ACC112 (cell line): Measurements from ENCODE around the gene THNSL1.
"Not testable (repeated sequence)": the region's sequence is repeated elsewhere in the genome, so short reads cannot be mapped to it uniquely, and the experiment has no call there.

Source experiments
- H2AFZ ChIP-seq: fragments of 200-600 bp; sonication (generic); one replicate; pipeline ENCODE4 v1.6.0; 2017; ENCODE audit warnings: antibody characterized with exemption, low read length; ENCODE audit not compliant: unreplicated experiment
- H3K27ac ChIP-seq: fragments of 200-600 bp; sonication (generic); 2 replicates; pipeline ENCODE4 v1.5.1; 2014; ENCODE audit warnings: low read depth, mild to moderate bottlenecking, antibody characterized with exemption, low read length, moderate library complexity
- H3K27me3 ChIP-seq: fragments of 200-600 bp; sonication (generic); 2 replicates; pipeline ENCODE4 v1.6.1; 2014; ENCODE audit warnings: mild to moderate bottlenecking, antibody characterized with exemption, low read length, moderate library complexity, mixed read lengths; ENCODE audit not compliant: insufficient read depth
- H3K36me3 ChIP-seq: fragments of 200-600 bp; sonication (generic); 2 replicates; pipeline ENCODE4 v1.6.1; 2016; ENCODE audit warnings: mild to moderate bottlenecking, antibody characterized with exemption, low read length, moderate library complexity, mixed read lengths; ENCODE audit not compliant: insufficient read depth
- H3K4me1 ChIP-seq: fragments of 200-600 bp; sonication (generic); one replicate; pipeline ENCODE4 v1.6.1; 2016; ENCODE audit warnings: low read length, mixed read lengths; ENCODE audit not compliant: insufficient read depth, unreplicated experiment, control insufficient read depth
- H3K4me3 ChIP-seq: fragments of 200-600 bp; sonication (generic); 2 replicates; pipeline ENCODE4 v1.5.1; 2014; ENCODE audit warnings: mild to moderate bottlenecking, low read depth, low read length
- H3K79me2 ChIP-seq: fragments of 200-600 bp; sonication (generic); one replicate; pipeline ENCODE4 v1.6.0; 2016; ENCODE audit warnings: low read length; ENCODE audit not compliant: control insufficient read depth, unreplicated experiment, insufficient read depth

Gene THNSL1

GRCh38 chr10:25016376-25017153, at the start of gene THNSL1:
Gene THNSL1, plus strand, starts transcription at chr10:25016612. Its CDS starts 6,612 bp downstream, at chr10:25023224.
- Histone ChIP-seq H3K27ac (peak within 1 kb of the TSS; percentile 88), H3K4me1 (peaks cover 12% of the 10 kb centered on the region), H3K27me3 (no peaks in the 10 kb centered on the region), H3K4me3 (peak within 1 kb of the TSS; percentile 82), H3K36me3 (no peaks in the 10 kb centered on the region), H2AFZ (peak within 1 kb of the TSS; percentile 100), H3K79me2 (peaks cover 3% of the 10 kb centered on the region)

- Histone ChIP-seq H3K27ac (no peak overlapping the region), H2AFZ (no peak overlapping the region), H3K4me3 (no peak overlapping the region)
Measured at GRCh38 chr10:24966962-24967481, 49.4 kb upstream of the THNSL1 start.

DNA sequence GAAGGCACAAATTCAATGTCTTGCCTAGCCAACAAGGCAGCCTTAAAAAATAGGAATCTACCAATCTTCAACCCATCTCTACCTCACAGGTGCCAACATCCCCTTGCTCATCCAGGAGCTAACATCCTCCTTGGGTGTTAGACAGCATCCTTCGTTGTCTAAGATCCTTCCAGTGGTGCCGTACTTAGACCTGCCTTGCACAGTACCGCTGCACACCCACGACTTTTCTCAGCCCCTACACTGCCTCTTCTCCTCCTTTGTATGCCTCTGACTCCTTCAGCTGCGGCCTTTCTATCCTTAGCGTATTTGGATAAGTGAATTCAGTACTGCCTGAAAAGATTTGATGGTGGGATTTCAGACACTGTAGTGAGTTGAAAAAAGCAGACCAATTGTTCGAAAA, 48.1 kb upstream of the THNSL1 start:
- H3K4me1 ChIP-seq: no peaks in the 10 kb centered on the region
- no peak overlapping the region for H3K4me3 ChIP-seq
- no peaks in the 10 kb centered on the region for H3K36me3 ChIP-seq
- no peaks in the 10 kb centered on the region for H3K27me3 ChIP-seq
- H2AFZ ChIP-seq: no peak overlapping the region
- H3K79me2 ChIP-seq: no peaks in the 10 kb centered on the region
- no peak overlapping the region for H3K27ac ChIP-seq

More at GRCh38 chr10:24966962-24967481, 49.4 kb upstream of the THNSL1 start:
- Histone ChIP-seq H3K79me2 (no peaks in the 10 kb centered on the region), H3K36me3 (no peaks in the 10 kb centered on the region), H3K4me1 (peaks cover 9% of the 10 kb centered on the region), H3K27me3 (no peaks in the 10 kb centered on the region)

DNA sequence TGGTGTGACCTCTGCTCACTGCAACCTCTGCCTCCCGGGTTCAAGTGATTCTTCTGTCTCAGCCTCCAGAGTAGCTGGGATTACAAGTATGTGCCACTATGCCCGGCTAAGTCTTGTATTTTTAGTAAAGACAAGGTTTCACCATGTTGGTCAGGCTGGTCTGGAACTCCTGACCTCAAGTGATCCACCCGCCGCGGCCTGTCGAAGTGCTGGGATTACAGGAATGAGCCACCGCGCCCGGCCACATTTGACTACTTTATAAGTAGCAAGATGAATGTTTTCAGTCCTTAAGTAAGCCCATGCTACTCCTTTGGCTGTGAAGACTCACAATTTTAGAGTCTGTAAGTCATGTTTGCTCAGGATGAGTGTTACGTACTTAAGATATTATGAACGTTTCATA, 47.5 kb upstream of the THNSL1 start:
- H3K36me3 ChIP-seq, H3K79me2 ChIP-seq, H2AFZ ChIP-seq, H3K4me3 ChIP-seq, H3K27me3 ChIP-seq, H3K4me1 ChIP-seq, H3K27ac ChIP-seq: not testable (repeated sequence)

GRCh38 chr10:24969841-24970281, 46.6 kb upstream of the THNSL1 start:
- Histone ChIP-seq H3K27me3 (no peaks in the 10 kb centered on the region), H3K27ac (no peak overlapping the region), H3K79me2 (no peaks in the 10 kb centered on the region), H3K36me3 (no peaks in the 10 kb centered on the region), H2AFZ (no peak overlapping the region), H3K4me1 (peaks cover 6% of the 10 kb centered on the region), H3K4me3 (no peak overlapping the region)

DNA sequence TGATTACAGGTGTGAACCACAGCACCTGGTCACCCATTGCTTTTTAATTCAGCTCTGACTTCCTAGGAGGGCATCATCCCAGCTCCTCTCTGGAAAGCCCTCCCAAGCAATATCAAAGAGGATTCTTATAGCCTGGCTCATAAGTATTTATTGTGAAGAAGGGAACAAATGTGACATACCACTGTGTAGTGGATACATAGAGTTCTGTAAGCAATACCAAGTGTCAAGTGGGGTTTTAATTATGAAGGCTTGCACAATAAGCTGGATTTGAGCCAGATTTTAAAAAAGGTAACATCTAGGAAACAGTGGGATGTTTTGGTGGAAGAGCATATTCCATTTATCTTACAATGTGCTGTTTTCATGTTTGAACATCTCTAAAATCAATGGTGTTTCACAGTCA, 45.0 kb upstream of the THNSL1 start:
- Histone ChIP-seq H3K4me3 (no peak overlapping the region), H3K36me3 (no peaks in the 10 kb centered on the region), H3K79me2 (no peaks in the 10 kb centered on the region), H3K27me3 (no peaks in the 10 kb centered on the region), H2AFZ (no peak overlapping the region), H3K4me1 (peaks cover 6% of the 10 kb centered on the region), H3K27ac (no peak overlapping the region)

- H3K27me3 ChIP-seq: no peaks in the 10 kb centered on the region
- no peak overlapping the region for H2AFZ ChIP-seq
- H3K36me3 ChIP-seq: no peaks in the 10 kb centered on the region
- no peak overlapping the region for H3K27ac ChIP-seq
- no peaks in the 10 kb centered on the region for H3K79me2 ChIP-seq
- H3K4me1 ChIP-seq: peaks cover 6% of the 10 kb centered on the region
- H3K4me3 ChIP-seq: no peak overlapping the region
Measured at GRCh38 chr10:24973163-24973562, 43.2 kb upstream of the THNSL1 start.

GRCh38 chr10:24974976-24975375, 41.4 kb upstream of the THNSL1 start:
- Histone ChIP-seq H3K4me3 (no peak overlapping the region), H3K27me3 (no peaks in the 10 kb centered on the region), H2AFZ (peak overlapping the region; percentile 47)

GRCh38 chr10:24979685-24980084, 36.7 kb upstream of the THNSL1 start:
- Histone ChIP-seq H3K4me3 (no peak overlapping the region), H3K27me3 (no peaks in the 10 kb centered on the region), H3K27ac (no peak overlapping the region), H3K4me1 (peaks cover 4% of the 10 kb centered on the region), H3K36me3 (no peaks in the 10 kb centered on the region), H2AFZ (no peak overlapping the region), H3K79me2 (no peaks in the 10 kb centered on the region)

More at GRCh38 chr10:24974976-24975375, 41.4 kb upstream of the THNSL1 start:
- Histone ChIP-seq H3K79me2 (no peaks in the 10 kb centered on the region), H3K4me1 (peaks cover 6% of the 10 kb centered on the region), H3K36me3 (no peaks in the 10 kb centered on the region), H3K27ac (peak overlapping the region; percentile 57)

GRCh38 chr10:24981161-24981710, 35.2 kb upstream of the THNSL1 start:
- Histone ChIP-seq H3K4me1 (peaks cover 14% of the 10 kb centered on the region), H3K79me2 (no peaks in the 10 kb centered on the region), H2AFZ (no peak overlapping the region), H3K27ac (no peak overlapping the region), H3K4me3 (no peak overlapping the region), H3K27me3 (no peaks in the 10 kb centered on the region), H3K36me3 (no peaks in the 10 kb centered on the region)
